ENCODE results near the gene GRIK1.

- TF ChIP-seq EZH2 (IDR thresholded peaks at IDR 0.05; ENCODE audit: insufficient read depth, poor library complexity, severe bottlenecking), result no peak
- TF ChIP-seq EZH2phosphoT487 (IDR thresholded peaks at IDR 0.05; ENCODE audit: insufficient read depth, low read depth), result no peak
These were observed 18.8 kb upstream of the GRIK1 start for GRCh38 chr21:29958551-29958950.
